ENCODE measurements around the gene BMPER.

BMPER gene

GRCh38 chr7:34016876-34017275, 111.5 kb downstream of the BMPER start:
- Mint-ChIP-seq H3K36me3 (ENCODE audit: insufficient read depth) (no peaks in the 10 kb centered on the region), H3K27ac (no peak overlapping the region), H3K27me3 (peaks cover 0 to 30% of the 10 kb centered on the region in 2 donors), H3K4me1 (ENCODE audit: low read depth in 2 of 2) (no peaks in the 10 kb centered on the region), H3K4me3 (no peak overlapping the region), H3K9me3 (no peaks in the 10 kb centered on the region)
- DNase-seq: no peak
- no peak for ATAC-seq (replicated peaks)

- ATAC-seq (replicated peaks) (no peak), DNase-seq (no peak)
Measured at GRCh38 chr7:34019301-34019790, 114.0 kb downstream of the BMPER start.

GRCh38 chr7:34022626-34023025, 117.3 kb downstream of the BMPER start:
- no peaks in the 10 kb centered on the region for H3K36me3 Mint-ChIP-seq (ENCODE audit: insufficient read depth)

More at GRCh38 chr7:34019301-34019790, 114.0 kb downstream of the BMPER start:
- Mint-ChIP-seq H3K27ac (no peak overlapping the region), H3K36me3 (ENCODE audit: insufficient read depth) (no peaks in the 10 kb centered on the region), H3K4me1 (ENCODE audit: low read depth in 2 of 2) (no peaks in the 10 kb centered on the region), H3K9me3 (no peaks in the 10 kb centered on the region), H3K4me3 (no peak overlapping the region), H3K27me3 (peaks cover 0 to 24% of the 10 kb centered on the region in 2 donors)

GRCh38 chr7:34025600-34025999, 120.3 kb downstream of the BMPER start:
- H3K4me1 Mint-ChIP-seq (ENCODE audit: low read depth in 2 of 2): no peaks in the 10 kb centered on the region
- H3K9me3 Mint-ChIP-seq: peaks cover 0 to 2% of the 10 kb centered on the region in 2 donors
- no peaks in the 10 kb centered on the region for H3K36me3 Mint-ChIP-seq (ENCODE audit: insufficient read depth)
- DNase-seq: no peak
- peaks cover 0 to 1% of the 10 kb centered on the region in 2 donors for H3K27me3 Mint-ChIP-seq
- ATAC-seq (replicated peaks): no peak
- no peak overlapping the region for H3K4me3 Mint-ChIP-seq
- no peak overlapping the region for H3K27ac Mint-ChIP-seq

More at GRCh38 chr7:34022626-34023025, 117.3 kb downstream of the BMPER start:
- H3K9me3 Mint-ChIP-seq: peaks cover 0 to 2% of the 10 kb centered on the region in 2 donors
- no peaks in the 10 kb centered on the region for H3K4me1 Mint-ChIP-seq (ENCODE audit: low read depth in 2 of 2)
- no peak overlapping the region for H3K27ac Mint-ChIP-seq
- ATAC-seq (replicated peaks): no peak
- H3K27me3 Mint-ChIP-seq: peaks cover 0 to 14% of the 10 kb centered on the region in 2 donors
- DNase-seq: no peak
- H3K4me3 Mint-ChIP-seq: no peak overlapping the region

GRCh38 chr7:34026481-34027190, 121.3 kb downstream of the BMPER start:
- DNase-seq (no peak), ATAC-seq (replicated peaks) (no peak)
- no peaks in the 10 kb centered on the region for H3K36me3 Mint-ChIP-seq (ENCODE audit: insufficient read depth)
- no peaks in the 10 kb centered on the region for H3K27me3 Mint-ChIP-seq
- no peak overlapping the region for H3K27ac Mint-ChIP-seq
- no peak overlapping the region for H3K4me3 Mint-ChIP-seq
- no peaks in the 10 kb centered on the region for H3K4me1 Mint-ChIP-seq (ENCODE audit: low read depth in 2 of 2)
- H3K9me3 Mint-ChIP-seq: peaks cover 0 to 2% of the 10 kb centered on the region in 2 donors

GRCh38 chr7:34031156-34031555, 125.8 kb downstream of the BMPER start:
- Mint-ChIP-seq H3K27ac (no peak overlapping the region), H3K27me3 (peaks cover 0 to 6% of the 10 kb centered on the region in 2 donors), H3K4me1 (ENCODE audit: low read depth in 2 of 2) (no peaks in the 10 kb centered on the region), H3K4me3 (no peak overlapping the region), H3K9me3 (peaks cover 0 to 2% of the 10 kb centered on the region in 2 donors), H3K36me3 (ENCODE audit: insufficient read depth) (no peaks in the 10 kb centered on the region)
- no peak for DNase-seq
- ATAC-seq (replicated peaks): no peak

- ATAC-seq (replicated peaks): no peak
- no peaks in the 10 kb centered on the region for H3K4me1 Mint-ChIP-seq (ENCODE audit: low read depth in 2 of 2)
- peaks cover 0 to 2% of the 10 kb centered on the region in 2 donors for H3K9me3 Mint-ChIP-seq
- no peak overlapping the region for H3K27ac Mint-ChIP-seq
- peaks cover 0 to 6% of the 10 kb centered on the region in 2 donors for H3K27me3 Mint-ChIP-seq
- no peak for DNase-seq
- H3K36me3 Mint-ChIP-seq (ENCODE audit: insufficient read depth): no peaks in the 10 kb centered on the region
- H3K4me3 Mint-ChIP-seq: no peak overlapping the region
Measured at GRCh38 chr7:34034728-34035127, 129.4 kb downstream of the BMPER start.

- no peak overlapping the region for H3K4me3 Mint-ChIP-seq
- H3K36me3 Mint-ChIP-seq (ENCODE audit: insufficient read depth): no peaks in the 10 kb centered on the region
- peaks cover 0 to 6% of the 10 kb centered on the region in 2 donors for H3K27me3 Mint-ChIP-seq
- H3K27ac Mint-ChIP-seq: no peak overlapping the region
- no peak for DNase-seq
- peaks cover 0 to 2% of the 10 kb centered on the region in 2 donors for H3K9me3 Mint-ChIP-seq
- no peaks in the 10 kb centered on the region for H3K4me1 Mint-ChIP-seq (ENCODE audit: low read depth in 2 of 2)
- ATAC-seq (replicated peaks): no peak
Measured at GRCh38 chr7:34036051-34036920, 130.9 kb downstream of the BMPER start.

- peaks cover 0 to 2% of the 10 kb centered on the region in 2 donors for H3K9me3 Mint-ChIP-seq
- ATAC-seq (replicated peaks): no peak
- peaks cover 0 to 6% of the 10 kb centered on the region in 2 donors for H3K27me3 Mint-ChIP-seq
- no peak overlapping the region for H3K4me3 Mint-ChIP-seq
- no peaks in the 10 kb centered on the region for H3K36me3 Mint-ChIP-seq (ENCODE audit: insufficient read depth)
- H3K4me1 Mint-ChIP-seq (ENCODE audit: low read depth in 2 of 2): no peaks in the 10 kb centered on the region
- no peak overlapping the region for H3K27ac Mint-ChIP-seq
- DNase-seq: no peak
Measured at GRCh38 chr7:34036972-34037792, 131.8 kb downstream of the BMPER start.

GRCh38 chr7:34038816-34039470, 133.6 kb downstream of the BMPER start:
- Mint-ChIP-seq H3K4me1 (ENCODE audit: low read depth in 2 of 2) (no peaks in the 10 kb centered on the region), H3K36me3 (ENCODE audit: insufficient read depth) (no peaks in the 10 kb centered on the region), H3K27ac (no peak overlapping the region), H3K4me3 (no peak overlapping the region), H3K27me3 (peaks cover 0 to under 1% of the 10 kb centered on the region in 2 donors), H3K9me3 (no peaks in the 10 kb centered on the region)
- ATAC-seq (replicated peaks) (no peak), DNase-seq (no peak)

GRCh38 chr7:34041707-34042106, 136.4 kb downstream of the BMPER start:
- Mint-ChIP-seq H3K27me3 (no peaks in the 10 kb centered on the region), H3K4me3 (no peak overlapping the region), H3K36me3 (ENCODE audit: insufficient read depth) (no peaks in the 10 kb centered on the region)

GRCh38 chr7:34042406-34042805, 137.1 kb downstream of the BMPER start:
- DNase-seq (no peak), ATAC-seq (replicated peaks) (no peak)
- H3K4me1 Mint-ChIP-seq (ENCODE audit: low read depth in 2 of 2): no peaks in the 10 kb centered on the region
- H3K27me3 Mint-ChIP-seq: no peaks in the 10 kb centered on the region
- H3K27ac Mint-ChIP-seq: no peak overlapping the region
- H3K36me3 Mint-ChIP-seq (ENCODE audit: insufficient read depth): no peaks in the 10 kb centered on the region
- no peak overlapping the region for H3K4me3 Mint-ChIP-seq
- H3K9me3 Mint-ChIP-seq: no peaks in the 10 kb centered on the region

More at GRCh38 chr7:34041707-34042106, 136.4 kb downstream of the BMPER start:
- no peak overlapping the region for H3K27ac Mint-ChIP-seq
- no peaks in the 10 kb centered on the region for H3K4me1 Mint-ChIP-seq (ENCODE audit: low read depth in 2 of 2)
- H3K9me3 Mint-ChIP-seq: no peaks in the 10 kb centered on the region
- DNase-seq: no peak
- no peak for ATAC-seq (replicated peaks)
